GM12865 (cell line): Measurements from ENCODE around the gene NUDT22.

ENCODE experiments used
- DNase-seq: peaks from one replicate; pipeline ENCODE4 v3.0.0; 2010; ENCODE audit warnings: low read depth
- H3K4me3 ChIP-seq: 2 replicates; pipeline ENCODE4 v1.5.1; 2011; ENCODE audit warnings: mild to moderate bottlenecking, low read depth, low read length, control low read depth
- CTCF ChIP-seq: IDR thresholded peaks from 2 replicates; pipeline ENCODE4 v1.5.1; 2011; ENCODE audit warnings: low read length, control low read depth, low read depth, inconsistent platforms; ENCODE audit not compliant: insufficient read depth; ENCODE audit errors: missing control alignments

NUDT22 gene

GRCh38 chr11:64266339-64266738 is 40.3 kb downstream of the NUDT22 start:
- H3K4me3 ChIP-seq = no peak overlapping the region
- TF ChIP-seq CTCF = no peak
- no peak for DNase-seq

GRCh38 chr11:64267207-64267945 is 41.3 kb downstream of the NUDT22 start:
- no peak for DNase-seq
- no peak overlapping the region for H3K4me3 ChIP-seq
- no peak for TF ChIP-seq CTCF

GRCh38 chr11:64268025-64268892 is 42.2 kb downstream of the NUDT22 start:
- TF ChIP-seq CTCF = no peak
- peak overlapping the region; percentile 55 for H3K4me3 ChIP-seq
- no peak for DNase-seq

GRCh38 chr11:64268893-64269539 is 42.9 kb downstream of the NUDT22 start:
- no peak for TF ChIP-seq CTCF
- peak; percentile 83 for DNase-seq
- peak overlapping the region; percentile 55 for H3K4me3 ChIP-seq

- no peak for TF ChIP-seq CTCF
- peak; percentile 100 for DNase-seq
These were observed 43.6 kb downstream of the NUDT22 start for GRCh38 chr11:64269540-64270220.

GRCh38 chr11:64275031-64275800 is 49.1 kb downstream of the NUDT22 start:
- no peak for TF ChIP-seq CTCF
- H3K4me3 ChIP-seq = no peak overlapping the region
- no peak for DNase-seq

More at GRCh38 chr11:64269540-64270220, 43.6 kb downstream of the NUDT22 start:
- peak overlapping the region; percentile 55 for H3K4me3 ChIP-seq
